Activated CD8-positive, alpha-beta memory T cell treated with anti-CD3 and anti-CD28 coated beads, Interleukin-2, amount 50 U/mL, for 1 hour (primary cell): ENCODE data around the gene TXNRD2.
"Not testable (repeated sequence)": the region's sequence is repeated elsewhere in the genome, so short reads cannot be mapped to it uniquely, and the experiment has no call there.

ENCODE experiments used
- DNase-seq: peaks from one replicate; pipeline ENCODE4 v3.0.0-alpha.2; 2020; ENCODE audit errors: extremely low read depth

TXNRD2 gene

DNA sequence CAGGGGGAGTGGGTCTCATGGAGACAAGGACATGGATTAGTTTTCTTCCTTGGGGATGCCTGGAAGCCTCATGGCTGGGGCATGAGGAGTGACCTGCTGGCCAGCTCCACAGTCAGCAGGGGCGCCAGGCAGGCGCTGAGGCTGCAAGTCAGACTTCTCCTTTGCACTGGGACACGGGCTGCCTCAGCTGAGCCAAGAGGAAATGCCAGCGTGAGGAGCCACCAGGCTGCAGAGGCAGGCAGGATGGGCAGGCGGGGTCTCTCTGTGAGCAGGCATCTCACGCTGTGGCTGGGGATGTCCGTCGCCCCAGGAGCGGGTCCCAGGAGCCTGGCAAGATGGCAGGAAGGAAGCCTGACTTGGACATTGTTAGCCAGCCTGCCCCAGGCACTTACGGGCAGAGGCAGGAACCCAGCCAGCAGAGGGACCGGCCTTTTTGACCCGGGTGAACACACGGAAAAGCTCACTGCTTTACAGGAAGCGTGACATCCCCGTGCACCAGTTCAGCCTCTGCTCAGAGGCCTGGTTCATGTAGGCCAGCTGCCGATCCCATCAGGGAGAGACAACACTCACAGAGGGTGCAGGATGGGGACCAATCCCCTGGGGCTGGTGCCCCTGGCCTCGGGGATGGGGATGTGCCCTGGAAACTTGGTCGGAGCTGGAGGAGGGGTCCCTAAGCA lies 97.1 kb downstream of the TXNRD2 start:
- DNase-seq = no peak

DNA sequence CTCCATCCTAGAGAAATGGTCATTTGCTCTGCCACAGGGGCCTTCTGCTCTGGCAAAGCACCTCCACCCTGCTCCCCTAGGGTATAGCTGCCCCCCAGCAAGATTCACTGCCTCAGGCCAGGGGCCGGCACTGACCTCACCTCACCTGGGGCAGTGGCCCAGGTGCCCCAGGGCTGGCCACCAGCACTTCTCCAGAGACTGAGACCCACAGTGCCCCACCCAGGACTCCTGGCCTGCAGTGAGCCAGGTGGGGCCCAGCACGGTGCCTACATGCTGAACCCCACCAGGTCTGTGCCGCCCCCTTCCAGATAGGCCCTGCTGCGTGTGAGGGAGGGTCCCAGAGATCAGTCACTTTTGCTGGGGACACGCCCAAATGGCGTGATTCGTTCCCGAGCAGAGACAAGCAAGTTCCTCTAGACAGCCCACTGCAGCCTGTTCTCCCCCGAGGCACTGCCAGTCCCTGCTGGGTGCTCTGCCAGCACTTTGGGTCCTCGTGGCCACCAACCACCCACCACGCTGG lies 97.7 kb downstream of the TXNRD2 start:
- DNase-seq = no peak

DNA sequence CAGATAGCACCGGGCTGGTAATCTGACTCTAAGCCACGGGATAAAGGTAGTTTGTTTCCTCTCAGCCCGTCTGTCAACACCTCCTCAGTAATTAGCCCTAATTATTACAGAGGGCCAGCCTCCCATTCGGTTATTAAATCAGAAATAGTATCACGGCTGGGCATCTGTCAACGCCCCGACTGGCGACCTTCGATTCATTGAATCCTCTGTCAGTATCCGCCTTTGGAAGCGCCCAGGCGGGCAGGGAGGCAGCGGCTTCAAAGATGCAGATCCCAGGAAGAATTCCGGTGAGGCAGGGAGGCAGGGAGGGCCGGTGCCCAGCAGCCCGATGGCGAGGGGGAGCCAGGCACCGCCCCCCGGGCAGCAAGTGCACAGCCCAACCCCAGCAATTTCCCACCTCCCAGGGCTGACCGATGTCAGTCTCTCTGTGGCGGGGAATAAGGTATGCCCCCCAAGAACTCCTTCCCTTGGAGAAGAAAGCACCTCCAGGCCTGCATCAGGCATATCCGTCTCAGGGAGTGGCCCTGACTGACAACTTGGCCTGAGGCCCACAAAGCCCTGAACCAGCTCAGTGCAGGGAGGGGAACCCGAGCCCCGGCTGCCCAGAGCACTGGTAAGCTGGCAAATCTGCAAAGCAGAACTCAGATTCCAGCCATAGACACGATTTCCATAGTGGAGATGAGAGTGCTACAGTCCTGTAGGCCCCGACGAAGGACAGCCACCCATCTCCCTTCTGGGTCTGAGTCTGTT lies 98.3 kb downstream of the TXNRD2 start:
- no peak for DNase-seq

DNA sequence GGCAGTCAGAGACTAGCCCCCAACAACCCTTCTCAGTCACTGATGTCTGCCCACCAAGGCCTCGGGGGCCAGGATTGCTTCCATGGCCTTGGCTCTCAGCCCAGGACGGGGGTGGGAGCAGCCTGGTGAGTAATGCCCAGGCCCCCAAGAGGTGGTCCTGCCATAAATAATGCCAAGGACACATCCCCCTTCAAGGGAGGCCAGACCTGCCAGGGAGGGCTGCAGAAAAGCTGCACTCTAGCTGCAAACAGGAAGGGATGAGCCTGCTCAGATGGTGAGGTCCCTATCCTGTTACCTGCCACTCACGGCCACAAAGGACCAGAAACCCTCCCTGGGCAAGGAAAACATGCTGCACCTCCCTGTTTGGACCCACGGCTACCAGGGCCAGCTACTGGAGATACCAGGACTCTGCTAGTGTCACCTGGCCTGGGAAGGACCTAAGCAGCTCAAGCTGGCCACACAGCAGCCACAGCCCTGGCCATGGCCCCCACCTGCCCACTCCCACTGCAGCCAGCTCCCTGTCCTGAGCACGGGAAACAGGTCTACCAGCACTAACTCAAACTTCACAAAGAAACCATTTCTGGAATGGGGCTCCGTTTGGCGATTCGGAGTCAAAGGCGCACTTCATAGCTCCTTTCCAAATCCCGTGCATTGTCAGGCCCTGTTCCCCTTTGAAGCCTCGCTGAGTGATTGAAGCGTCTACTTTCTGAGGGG lies 99.1 kb downstream of the TXNRD2 start:
- DNase-seq = no peak

DNA sequence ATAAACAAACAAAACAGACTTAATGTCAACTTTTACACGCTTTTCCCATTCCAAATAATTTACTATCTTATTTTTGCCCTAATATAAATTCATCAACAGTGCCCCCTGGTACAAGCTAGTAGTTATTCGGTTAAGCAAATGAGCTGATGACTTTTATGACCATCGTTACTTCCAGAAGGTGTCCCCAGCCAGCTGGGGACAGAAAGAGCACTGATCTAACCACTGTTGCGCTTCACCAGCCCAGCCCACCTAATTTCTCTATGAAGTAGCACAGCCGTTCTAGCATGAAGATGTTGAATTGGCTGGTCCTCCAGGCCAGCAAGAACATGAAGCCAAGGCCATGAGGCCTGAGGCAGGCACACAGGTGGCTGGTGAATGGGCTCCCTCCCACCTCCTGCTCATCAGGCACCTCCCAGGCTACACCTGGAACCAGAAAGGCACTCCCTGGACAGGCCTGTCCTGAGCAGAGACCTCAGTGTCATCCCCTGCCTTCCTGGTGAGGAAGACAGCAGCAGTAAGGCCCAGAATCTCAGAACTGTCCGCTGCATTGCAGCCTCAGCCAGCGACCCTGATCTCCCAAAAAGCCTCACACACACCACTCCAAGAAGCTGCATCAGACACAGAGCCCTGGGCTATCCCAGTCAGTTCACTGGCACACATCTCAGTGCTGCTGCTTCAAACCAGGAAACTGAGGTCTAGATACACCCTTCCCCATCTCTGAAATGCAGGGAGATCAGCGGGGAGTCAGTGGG lies 99.8 kb downstream of the TXNRD2 start:
- no peak for DNase-seq

DNA sequence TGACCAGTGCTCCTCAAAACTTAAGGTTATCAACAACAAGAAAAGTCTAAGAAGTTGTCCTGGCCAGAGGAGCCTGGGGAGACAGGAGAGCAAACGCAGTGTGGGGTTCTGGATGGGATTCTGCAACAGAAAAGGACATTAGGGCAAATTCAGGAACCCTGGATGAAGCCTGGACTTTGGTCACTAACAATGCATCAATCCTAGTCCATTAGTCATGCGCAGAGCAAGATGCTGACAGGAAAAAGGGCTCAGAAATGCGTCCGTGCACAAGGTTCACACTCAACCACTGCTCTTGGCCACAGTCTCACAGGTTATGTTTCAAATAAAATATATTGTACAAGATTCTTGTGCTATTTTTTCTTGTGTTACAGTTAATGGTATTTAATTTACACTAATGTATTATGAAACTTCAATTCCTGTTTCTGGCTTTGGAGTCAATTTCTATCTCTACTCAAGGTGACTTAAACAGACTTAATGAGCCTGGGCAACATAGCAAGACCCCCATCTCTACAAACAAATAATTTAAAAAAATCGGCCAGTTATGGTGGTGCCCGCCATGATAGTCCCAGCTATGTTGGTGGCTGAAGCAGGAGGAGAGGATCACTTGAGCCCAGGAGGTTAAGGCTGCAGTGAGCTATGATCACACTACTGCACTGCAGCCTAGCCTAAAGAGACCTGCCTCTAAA lies 100.5 kb downstream of the TXNRD2 start:
- no peak for DNase-seq

DNA sequence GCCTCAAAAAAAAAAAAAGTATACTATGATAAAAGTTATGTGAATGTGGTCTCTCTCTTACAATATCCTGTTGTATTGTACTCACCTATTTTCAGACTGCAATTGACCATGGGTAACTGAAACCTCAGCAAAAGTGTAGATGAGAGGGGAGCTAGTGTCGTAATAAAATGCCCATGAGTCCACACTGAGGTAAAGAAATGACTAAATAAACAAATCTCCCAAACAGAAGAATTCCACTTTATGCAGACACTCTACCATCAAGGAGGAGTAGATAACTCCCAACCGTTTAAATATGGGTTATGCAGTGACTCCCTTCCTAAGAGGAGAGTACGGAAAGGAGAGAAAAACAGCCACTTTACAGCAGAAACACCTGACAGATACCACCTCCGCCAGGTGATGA lies 101.6 kb downstream of the TXNRD2 start:
- DNase-seq = no peak

DNA sequence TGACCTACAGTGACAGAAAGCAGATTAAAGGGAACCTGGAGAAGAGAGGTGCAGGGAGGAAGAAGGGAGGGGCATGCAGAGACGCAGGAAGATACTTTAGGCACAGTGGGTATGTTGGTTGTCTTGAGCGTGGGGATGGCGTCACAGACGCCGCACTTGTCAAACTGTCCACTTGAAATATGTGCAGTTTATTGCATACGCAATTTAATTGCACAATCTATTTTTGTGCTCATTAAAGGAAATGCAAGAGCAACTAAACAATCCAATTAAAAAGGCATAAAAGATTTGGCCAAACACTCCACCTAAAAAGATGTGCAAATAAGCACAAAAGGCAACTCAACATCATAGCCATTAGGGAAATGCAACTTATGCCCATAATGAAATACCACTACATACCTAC lies 103.7 kb downstream of the TXNRD2 start:
- DNase-seq = no peak

DNA sequence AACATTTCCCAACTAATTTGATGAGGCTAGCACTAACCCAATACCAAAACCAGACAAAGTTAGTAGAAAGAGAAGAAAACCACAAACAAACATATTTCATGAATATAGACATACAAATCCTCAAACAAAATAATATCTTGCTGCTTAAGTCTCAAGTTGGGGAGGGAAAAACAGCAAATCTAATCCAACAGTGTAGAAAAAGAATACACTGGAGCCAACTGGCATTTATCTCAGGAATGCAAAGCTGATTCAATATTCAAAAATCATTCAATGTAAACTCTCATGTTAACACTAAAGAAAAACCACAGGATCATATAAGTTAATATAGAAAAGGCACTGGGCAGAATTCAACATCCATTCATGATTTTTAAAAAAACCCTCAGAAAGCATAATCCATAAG lies 105.1 kb downstream of the TXNRD2 start:
- no peak for DNase-seq

DNA sequence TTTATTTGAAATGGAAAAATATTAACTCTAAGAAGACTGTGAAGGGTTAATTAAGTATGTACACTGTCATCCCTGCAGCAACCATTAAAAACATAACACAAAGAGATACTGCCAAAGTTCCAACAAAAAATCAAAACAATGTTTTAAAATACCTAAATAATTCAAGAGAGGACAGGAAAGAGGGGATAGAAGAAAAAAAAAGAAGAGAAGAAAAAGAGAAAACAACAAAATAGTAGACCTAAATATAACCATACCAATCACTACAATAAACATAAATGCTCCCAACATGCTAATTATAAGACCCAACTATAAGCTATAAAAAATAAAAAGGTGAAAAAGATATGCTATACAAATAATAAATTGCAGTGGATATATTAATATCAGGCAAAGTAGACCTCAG lies 107.0 kb downstream of the TXNRD2 start:
- DNase-seq = no peak

DNA sequence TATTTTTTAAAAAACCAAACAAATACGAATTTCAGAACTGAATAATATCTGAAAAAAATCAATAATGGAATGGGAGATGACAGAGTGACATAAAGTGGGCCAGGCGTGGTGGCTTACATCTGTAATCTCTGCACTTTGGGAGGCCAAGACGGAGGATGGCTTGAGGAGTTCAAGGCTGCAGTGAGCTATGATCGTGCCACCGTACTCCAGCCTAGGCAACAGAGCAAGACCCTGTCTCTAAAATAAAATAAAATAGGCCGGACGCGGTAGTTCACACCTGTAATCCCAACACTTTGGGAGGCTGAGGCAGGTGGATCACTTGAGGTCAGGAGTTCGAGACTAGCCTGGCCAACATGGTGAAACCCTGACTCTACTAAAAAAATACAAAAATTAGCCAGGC lies 108.3 kb downstream of the TXNRD2 start:
- DNase-seq = not testable (repeated sequence)

DNA sequence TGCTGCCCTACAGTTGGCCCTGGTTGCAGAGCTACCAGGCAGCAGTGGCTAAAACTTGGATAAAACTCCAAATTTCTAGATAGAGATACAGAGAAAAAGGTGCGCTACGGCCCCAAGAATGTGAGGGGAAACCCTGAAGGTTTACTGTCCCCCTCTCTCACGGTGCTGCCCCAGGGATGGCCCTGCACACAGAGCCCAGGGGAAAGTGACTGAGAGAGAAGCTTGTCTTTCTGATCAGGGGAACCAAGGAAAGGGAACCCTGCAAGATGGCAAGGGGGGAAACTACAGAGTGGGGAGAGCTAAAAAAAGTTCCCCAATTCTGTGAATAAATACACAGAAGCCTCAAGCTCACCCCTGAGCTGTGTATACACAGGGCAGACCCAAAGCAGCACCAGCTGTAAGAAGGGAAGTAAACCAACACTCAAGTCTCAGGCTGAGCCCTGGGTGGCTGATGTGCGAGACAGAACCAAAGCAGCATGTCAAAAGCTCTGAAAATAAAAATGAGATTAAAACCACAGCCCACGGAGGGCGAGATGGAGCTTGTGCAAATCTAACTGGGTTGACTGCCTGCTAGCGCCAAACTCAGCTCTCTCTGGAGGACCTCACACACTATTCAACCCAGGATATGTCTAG lies 109.0 kb downstream of the TXNRD2 start:
- no peak for DNase-seq

DNA sequence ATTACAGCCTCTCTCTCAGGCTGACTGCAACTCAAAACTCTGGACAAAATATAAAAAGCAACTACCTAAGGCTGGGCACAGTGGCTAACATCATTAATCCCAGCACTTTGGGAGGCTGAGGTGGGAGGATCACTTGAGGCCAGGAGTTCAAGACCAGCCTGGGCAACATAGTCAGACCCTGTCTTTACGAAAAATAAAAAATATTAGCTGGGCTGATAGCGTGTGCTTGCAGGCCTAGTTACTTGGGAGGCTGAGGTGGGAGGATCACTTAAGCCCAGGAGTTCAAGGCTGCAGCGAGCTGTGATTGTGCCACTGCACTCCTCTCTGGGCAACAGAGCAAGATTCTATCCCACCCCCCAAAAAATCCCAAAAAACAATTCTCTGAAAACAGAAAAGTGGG lies 109.6 kb downstream of the TXNRD2 start:
- DNase-seq = not testable (repeated sequence)

DNA sequence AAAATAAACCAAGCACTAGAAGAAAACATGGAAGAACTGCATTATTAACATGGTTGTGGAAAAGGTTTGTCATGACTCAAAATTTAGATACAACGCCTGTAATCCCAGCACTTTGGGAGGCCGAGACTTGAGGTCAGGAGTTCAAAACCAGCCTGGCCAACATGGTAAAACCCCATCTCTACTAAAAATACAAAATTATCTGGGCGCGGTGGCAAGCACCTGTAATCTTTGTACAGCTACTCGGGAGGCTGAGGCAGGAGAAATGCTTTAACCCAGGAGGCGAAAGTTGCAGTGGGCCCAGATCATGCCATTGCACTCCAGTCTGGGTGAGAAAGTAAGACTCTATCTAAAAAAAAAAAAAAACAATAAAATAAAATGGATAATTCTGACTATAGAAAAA lies 110.6 kb downstream of the TXNRD2 start:
- DNase-seq = no peak

DNA sequence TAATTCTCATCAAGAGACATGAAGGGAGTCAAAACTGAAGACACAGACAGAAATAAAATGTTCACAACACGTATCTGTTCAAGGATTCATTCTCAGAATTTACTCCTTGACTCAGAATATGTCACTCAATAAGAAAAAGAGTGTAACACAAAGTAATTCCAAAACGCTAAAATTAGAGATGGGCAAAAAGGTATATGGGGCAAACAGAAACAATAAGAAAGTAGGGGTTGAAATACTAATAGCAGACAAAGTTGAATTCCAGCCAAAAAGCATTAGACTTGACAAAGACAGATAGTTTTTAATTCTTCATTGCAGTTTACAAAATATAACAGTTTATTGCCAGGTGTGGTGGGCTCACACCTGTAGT lies 113.6 kb downstream of the TXNRD2 start:
- DNase-seq = no peak

DNA sequence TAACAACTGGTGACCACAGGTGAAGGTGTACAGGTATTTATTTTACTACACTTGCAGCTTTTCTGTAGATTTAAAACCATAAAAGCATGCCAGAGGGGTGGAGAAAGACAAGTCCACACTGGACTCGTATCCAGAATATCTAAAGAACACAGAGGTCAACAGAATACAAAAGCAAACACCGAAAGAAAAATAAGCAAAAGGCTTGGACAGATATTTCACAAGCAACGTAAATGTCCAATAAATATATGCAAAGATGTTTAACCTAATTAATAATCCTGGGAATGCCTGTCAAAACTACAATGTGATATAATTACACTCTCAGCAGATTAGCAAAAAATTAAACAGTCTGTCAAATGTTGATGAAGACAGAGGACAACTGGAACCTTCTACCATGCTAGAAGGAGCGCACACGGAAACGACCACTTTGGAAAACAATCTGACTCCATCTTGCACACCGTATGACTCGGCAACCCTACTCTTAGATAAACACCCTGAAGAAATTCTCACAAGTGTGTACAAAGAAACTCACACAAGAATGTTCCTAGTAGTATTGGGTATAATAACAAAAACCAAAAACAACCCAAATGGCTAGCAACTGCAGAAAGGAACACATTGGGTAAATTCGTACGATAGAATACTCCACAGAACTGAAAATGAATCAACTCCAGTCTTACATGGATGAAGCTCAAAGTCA lies 114.1 kb downstream of the TXNRD2 start:
- no peak for DNase-seq

DNA sequence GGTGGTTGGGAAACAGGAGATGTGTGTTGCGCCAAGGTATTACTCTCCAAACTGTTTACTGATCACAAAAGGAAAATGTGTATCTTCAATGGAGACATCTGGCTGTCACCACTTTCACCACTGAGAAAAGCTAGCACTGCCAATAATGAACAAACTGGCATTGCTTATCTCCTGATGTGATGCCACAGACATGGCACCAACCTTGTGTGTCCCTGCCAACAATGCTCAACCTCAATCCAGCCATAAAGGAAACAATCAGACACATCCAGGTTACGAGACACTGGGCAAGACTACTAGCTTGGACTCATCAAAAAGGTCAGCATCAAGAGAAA lies 115.0 kb downstream of the TXNRD2 start:
- DNase-seq = no peak

DNA sequence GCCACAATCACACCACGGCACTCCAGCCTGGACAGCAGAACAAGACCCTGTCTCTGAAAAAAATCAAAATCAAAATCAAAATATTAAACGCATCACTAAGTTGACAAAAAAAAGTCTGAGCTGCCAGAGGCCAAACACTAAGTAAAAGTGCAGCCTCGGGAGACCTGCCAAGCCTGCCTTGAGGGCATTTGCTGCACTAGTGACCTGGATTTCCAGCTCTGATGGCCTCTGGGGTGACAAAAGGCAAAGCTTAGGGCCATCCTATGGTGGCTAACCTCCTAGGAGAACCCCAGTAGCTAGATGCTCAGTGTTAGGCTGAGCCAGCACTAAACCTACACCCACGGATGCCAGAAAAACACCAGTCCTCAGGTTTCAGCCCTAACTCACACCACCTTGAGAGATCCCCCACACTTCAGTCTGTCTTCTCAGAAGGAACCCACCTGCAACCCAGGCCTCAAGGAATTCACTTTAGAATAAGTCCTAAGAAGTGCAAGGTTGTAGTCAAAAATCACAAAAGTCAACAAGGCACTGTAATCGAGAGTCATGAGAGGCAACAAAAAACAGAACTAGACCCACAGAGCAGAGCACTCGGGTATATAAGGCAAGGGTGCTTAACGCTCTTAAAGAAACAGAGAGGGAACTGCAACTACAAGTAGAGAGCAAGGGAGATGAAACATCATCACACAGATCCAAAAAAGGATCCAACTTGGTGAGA lies 115.6 kb downstream of the TXNRD2 start:
- no peak for DNase-seq
